GM18520 (cell line): Measurements from ENCODE around the gene TRPT1.

Source experiments
- ATAC-seq: cut with Tn5 transposase; IDR thresholded peaks from one replicate; pipeline ENCODE4 v1.9.1; 2021; ENCODE audit not compliant: unreplicated experiment

TRPT1 gene

DNA sequence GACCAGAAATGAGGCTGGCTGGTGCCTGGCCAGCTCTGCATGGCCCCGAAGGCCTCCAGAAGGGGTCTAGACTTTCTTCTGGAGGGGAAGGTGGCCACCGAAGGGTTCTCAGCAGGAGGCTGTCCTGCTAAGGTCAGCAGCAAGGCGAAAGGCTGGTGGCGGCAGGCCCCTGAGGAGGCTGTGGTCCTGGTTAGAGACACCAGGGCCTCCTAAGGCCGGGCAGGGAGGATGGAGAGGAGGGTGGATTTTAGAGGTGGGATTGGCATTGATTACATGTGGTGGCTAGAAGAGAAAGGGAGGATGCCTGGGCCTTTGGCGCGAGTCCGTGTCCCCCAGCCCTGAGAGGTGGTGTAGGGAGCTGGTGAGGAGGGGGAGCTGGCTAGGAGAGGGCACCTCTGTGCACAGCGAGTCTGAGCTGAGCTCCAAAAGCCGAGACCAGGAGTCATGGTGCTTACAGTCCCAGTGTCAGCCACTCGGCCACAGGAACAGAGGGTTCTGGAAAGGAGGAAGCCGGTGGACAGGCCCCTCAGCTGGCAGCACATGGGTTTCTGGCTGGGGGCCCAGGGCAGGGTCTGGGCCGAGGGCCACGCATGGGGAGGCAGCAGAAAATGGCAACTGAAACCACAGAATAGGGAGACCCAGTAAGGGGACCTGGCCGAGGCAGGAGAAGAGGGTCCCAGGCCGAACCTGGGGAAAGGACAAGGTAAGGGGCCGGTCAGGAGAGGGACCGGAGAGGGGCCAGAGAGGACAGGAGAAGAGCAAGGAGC, 17.0 kb downstream of the TRPT1 start:
- ATAC-seq: no peak

DNA sequence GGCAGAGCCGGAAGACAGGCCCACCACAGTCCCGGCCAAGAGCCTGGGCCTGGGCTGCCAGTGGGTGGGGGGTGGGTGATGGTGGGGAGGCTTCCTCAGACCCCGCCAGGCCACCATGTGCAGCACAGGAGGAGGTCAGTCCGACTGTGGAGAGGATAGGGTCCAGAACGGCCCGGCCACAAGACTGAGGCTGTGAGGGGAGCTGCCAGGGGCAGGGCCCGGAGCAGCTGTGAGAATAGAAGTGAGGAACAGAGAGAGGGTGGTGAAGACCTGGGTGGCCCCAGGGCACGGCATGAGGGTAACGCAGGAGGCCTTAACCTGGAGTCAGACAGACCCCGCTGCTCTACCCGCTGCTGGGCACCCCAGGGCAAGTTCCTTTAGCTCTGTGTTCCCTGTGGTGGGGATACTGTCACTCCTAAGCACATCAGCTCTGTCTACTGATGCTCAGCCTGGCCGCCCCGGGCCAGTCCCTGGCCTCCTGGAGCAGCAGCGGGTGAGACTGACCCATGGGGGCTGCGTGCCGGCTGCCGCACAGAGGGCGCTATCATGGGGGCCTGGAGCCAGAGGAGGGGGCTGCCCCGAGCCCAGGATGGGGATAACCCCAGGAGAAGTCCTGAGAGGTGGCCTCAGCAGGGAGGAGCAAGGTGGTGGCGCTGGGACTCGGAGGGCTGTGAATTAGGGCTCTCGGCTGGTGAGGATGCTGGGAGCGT, 17.7 kb downstream of the TRPT1 start:
- no peak for ATAC-seq

DNA sequence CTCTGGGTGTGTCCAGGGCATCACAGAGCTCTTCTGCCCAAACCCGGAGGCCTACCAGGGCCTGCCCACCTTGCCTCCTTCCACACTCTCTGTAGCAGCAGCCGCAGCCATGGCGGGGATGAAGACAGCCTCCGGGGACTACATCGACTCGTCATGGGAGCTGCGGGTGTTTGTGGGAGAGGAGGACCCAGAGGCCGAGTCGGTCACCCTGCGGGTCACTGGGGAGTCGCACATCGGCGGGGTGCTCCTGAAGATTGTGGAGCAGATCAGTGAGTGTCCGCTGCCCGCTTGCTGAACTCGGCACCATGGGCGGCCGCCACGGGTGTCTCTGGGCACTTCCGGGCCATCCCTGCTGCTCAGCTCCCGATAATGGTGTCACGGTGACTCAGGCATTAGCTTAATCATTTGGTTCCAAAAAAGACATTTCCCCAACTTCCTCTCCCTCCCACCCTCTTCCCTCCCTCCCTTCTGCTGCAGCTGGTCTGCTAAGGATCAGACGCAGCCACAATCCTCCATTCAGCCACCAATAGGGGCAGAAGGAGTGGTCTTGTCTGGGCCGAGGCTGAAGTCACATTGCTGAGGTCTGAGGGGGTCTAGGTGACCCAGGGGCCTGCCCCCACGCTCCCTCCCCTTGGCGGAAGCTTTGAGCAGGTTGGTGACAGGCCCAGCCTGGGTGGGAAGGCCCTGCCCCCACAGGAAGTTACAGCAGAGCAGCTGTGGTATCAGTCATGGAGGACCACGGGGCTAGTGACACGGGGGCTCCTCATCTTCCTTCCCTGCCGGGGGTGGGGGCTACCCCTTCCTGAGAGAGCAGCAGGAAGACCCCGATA, 18.5 kb downstream of the TRPT1 start:
- peak; percentile 47 for ATAC-seq

DNA sequence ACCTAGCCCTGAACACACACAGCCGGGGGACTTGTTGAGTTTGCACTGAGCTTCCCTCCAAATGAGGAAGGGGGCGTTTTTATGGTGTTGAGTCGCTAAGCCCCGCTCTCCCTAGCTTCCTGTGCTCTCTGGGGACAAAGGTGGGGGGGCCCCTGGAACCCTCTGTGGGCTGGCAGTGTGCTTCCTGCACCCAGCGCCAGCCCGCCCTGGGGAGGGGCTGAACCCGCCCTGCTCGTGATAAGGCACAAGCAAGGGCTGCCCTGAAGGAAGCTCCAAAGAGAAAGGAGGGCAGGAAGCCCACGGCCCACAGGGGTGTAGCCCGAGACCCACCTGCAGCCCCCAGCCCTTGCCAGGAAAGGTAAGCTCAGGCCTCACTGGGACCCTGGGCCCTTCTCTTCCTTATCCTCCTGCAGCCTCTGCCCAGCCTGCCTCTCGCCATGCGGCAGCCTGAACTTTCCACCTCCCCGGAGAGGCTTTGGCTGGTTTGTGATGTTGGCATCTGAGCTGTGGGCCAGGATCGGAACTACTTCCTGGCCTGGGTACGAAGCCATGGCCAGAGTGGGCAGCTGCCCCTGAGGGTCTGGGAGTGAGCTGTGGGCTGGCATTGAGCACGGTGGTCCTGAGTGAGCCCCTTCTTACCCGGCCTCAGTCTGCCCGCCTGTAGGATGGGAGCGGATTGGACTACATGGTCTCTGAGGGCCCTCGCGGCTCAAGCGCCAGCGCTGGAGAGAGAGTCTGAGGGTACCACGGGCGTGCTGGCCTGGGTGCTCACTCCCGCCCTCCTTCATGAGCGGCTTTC, 19.3 kb downstream of the TRPT1 start, which contains the start of gene FERMT3:
Gene FERMT3, plus strand, starts transcription at position 265 of the 799 bp plus-strand sequence. CDS start 644 bp downstream, outside the sequence.
- no peak for ATAC-seq

DNA sequence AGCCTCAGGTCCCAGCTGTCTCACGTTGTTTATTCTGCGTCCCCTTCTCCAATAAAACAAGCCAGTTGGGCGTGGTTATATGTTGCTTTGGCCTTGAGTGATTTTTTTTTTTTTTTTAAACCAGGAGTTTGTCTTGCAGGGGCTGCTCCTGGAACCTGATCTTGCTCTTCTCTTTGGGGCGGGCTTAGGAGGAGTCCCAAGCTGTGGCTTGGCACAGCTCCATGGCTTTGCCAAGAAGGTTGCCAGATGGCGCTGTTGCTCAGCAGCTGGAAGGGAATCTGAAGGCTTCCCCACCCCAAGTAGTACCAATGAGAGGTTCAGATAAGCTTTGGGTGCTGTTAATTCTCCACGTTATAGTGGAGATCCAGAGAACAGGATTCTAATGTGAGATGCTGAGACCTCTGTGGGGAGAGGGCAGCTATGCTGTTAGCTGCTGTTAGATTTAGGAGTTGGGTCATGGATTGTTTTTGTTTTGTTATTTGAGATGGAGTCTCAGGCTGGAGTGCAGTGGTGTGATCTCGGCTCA, 21.5 kb downstream of the TRPT1 start:
- ATAC-seq: no peak

DNA sequence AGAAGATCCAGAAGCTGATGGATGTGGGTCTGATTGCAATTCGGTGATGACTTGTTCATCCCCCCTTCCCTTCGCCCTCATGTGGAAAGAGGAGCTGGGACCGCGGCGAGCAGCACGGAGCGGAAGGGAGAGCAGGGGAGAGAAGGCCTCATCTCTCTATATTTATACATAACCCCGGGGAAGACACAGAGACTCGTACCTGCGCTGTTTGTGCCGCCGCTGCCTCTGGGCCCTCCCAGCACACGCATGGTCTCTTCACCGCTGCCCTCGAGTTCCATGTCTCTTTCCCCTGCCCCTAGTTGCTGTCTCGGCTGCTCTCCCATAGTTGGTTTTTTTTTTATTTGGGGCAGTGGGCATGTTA, 21.9 kb downstream of the TRPT1 start:
- ATAC-seq: no peak

DNA sequence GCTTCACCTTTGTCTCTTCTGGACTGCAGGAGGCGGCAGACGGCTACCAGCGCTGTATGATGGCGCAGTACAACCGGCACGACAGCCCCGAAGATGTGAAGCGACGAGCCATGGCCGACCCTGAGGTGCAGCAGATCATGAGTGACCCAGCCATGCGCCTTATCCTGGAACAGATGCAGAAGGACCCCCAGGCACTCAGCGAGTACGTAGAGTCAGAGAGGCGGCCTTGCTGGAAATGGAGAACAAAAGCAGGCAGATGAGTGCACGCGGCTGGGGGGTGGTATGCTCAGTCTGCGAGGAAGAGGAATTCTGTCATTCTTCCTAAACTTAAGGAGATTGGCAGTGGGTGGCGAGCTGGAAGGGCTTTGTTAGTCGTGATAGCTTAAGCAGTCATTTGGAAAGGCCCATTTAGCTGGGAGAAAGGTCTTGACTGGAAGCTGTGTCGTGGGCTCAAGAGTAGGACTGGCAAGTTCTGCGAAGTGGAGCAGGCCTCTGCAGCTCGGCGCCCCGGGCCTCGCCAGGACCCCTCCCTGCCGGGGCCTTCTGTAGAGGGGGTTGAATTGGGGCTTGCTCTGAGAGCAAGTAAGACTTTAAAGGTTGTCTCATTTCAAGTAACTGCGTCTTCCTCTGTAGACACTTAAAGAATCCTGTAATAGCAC, 22.4 kb downstream of the TRPT1 start:
- ATAC-seq: no peak

DNA sequence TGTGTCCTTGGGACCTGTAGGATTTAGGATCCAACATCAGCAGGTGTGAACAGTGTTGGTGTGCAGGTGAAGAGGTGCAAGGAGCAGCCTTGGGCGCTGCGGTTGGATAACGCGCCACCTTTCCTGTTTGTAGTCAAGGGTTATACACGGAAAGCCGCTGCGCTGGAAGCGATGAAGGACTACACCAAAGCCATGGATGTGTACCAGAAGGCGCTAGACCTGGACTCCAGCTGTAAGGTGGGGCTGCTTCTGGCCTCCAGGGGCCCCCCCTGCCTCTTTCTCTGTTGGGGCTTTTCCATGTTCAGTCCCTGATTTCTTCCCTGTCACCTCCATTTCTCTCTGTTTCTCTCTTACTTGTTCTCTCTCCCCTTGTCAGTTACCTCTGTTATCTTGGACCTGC, 23.0 kb downstream of the TRPT1 start:
- no peak for ATAC-seq

DNA sequence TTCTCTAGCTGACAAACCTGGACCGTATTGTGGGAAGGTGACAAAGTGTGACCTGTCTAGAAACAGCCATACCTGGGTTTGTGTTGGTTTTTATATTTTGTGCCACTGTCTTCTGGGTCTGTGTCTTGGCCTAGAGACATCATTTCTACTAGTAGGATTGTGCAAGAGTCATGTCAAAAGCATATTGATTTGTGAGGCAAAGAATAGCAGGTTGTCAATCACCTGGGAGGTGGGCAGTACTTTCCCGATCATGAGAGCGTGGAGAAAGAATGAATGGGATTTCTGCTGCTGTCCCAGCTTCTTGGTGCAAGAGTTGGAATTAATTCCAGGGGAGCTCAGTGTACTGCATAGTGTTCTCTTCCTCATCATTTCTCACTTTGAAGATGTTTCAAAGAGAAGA, 24.4 kb downstream of the TRPT1 start:
- no peak for ATAC-seq

DNA sequence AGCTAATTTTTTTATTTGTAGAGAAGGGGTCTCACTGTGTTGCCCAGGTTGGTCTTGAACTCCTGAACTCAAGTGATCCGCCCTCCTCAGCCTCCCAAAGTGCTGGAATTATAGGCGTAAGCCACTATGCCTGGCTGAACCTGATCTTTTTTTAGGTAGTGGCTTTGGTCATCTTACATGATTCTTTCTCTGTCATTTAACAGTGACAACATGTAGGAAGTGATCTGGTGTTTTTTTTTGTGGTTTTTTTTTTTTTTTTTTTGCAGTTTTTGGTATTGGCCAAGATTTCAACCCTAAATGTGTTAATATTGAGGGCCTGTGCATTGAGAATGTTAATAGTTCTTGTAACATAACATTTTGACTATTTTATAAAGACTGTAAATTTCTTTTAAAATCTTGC, 27.5 kb downstream of the TRPT1 start:
- no peak for ATAC-seq

DNA sequence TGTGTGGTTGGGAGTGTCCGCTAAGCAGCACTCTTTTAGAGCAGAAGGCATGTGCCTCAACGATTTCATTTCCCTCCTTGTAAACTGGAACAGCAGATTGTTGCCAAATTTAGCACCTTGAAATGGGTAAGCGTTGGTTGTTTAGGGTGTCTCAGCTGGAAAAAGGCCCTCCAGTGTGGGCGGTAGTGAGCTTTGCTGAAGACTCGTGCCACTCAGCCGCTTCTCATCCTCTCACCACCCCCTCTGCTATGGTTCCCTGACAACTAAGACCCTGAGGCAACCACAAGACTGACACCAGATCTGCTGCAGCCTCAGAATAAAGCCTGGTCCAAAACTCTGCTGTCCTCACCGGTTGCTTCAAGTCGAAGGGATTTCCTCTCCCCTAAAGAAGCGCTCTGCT, 29.4 kb downstream of the TRPT1 start:
- ATAC-seq: no peak

DNA sequence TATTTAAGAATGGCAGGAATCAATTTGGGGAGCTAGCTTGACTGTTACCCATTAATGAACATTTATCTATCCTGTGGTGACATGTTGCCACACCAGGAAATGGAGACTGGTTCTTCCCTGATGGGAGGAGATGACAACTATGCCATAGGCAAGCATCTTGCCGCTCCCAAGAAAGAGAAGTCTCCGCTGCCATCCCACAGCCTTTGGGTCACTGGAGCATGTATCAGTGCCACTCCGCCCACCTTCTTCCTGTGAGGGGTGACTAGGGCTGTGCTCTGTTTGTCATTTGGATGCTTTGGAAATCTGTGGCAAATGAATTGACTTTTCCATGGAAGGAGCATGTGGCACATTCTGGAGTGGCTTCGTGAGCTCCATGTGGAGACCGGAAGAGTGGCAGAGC, 33.6 kb downstream of the TRPT1 start:
- no peak for ATAC-seq

DNA sequence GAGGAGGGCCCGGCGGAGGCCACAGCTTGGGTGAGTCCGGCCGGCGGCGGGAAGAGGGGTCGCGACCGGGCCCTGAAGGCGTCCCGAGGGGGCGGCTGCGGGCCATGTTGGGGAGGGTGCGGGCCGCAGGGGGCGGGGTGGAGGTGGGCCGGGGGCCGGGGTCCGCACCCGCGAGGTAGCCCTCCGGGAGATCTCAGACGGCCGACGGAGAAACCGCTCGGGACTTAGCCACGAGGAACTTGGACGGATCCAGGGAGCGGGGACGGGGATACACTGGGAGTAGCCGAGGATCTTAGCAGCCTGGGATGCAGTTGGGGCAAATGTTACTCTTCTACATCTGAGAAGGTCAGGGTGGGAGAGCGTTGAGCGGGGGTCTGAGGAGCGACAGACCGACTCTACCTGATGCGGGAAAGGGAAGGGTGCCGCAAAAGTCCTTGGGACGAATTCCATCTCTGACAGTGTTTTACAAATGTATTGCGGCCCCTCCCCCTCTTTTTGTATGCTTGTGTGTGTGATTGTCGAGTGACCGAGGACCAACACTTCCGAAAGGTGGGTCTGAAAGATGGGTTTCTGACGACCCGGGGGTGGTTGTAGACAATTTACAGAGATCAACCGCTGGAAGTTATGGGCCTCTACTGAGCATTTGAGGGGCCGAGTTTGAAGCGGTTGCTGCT, 39.4 kb downstream of the TRPT1 start:
- ATAC-seq: no peak

DNA sequence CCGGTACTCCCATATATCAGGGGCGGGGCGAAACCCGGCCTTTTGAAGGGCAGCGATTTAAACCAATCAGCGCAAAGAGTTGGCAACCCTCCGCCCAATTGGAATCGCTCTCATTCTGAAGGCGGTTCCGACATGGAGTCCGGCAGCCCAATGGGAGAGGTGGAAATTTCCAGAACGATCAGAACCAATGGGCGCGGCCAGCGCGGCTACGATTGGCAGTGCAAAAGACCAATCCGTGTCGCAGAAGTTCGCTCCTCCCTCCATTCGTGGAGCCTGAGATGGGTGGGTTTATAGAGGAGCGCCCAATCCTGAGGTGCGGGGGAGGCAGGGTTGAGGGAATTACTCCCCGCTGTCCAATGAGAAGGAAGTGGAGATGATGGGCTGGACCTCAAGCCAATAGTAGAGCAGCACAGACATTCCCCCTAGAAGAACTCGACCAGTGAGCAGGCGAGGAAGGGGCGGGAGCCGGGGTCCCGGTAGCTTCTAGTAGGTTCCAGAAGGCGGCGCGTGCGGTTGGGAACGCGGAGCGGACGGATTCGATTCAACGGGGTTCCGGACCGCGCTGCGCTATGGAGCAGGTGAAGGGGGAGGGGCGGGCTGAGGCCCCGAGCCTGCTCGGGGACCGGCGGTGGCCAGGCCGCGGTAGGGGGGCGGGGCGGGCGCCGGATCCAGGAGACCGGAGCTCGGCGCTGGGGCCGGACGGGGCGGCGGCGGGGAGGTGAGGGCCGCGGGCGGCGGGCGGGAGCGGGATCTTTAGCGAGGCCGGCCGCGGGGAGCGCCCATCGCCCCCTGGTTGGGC, 40.1 kb downstream of the TRPT1 start, which contains the start of gene STIP1:
Gene STIP1, plus strand, starts transcription at position 479 of the 799 bp plus-strand sequence. Its CDS starts 91 bp downstream, at position 570.
- peak; percentile 84 for ATAC-seq

DNA sequence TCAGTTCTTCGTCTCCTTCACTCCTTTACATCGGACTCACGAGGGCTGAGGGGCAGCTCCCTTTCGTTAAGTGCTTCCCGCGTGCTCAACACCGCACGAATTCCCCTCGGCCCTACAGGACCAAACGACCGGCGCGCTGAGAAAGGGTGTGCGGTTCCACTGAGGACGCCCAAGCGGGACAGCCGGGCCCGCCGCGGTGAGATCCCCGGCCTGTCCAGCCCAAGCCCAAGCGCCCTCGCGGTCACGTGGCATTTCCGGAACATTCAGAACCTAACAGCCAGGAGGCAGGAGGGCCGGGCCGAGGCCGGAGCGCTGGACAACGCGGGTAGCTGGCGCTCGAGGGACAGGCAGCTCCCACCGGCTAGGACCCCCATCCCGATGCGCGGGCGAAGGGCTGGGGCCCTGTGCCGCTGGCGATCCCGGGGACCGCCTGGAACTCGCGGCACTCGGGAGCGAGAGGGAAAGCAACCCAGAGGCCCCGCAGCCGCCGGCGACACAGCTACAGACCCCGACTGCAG, 40.8 kb downstream of the TRPT1 start:
- peak; percentile 17 for ATAC-seq

DNA sequence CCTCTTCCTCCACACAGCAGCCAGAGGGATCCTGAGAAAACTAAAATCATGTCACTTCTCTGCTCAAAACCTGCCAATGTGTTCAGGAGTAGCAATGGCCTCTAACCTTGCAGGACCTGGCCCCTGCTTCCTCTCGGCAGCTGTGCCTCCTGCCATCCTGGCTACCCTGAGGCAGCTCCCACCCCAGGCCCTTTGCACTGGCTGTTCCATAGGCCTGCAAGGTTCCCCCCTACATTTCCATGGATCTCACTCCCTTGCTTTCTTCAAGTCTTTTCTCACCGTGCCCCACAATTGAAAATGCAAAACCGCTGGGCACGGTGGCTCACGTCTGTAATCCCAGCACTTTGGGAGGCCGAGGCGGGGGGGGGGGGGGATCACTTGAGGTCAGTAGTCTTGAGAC, 42.1 kb downstream of the TRPT1 start:
- no peak for ATAC-seq

DNA sequence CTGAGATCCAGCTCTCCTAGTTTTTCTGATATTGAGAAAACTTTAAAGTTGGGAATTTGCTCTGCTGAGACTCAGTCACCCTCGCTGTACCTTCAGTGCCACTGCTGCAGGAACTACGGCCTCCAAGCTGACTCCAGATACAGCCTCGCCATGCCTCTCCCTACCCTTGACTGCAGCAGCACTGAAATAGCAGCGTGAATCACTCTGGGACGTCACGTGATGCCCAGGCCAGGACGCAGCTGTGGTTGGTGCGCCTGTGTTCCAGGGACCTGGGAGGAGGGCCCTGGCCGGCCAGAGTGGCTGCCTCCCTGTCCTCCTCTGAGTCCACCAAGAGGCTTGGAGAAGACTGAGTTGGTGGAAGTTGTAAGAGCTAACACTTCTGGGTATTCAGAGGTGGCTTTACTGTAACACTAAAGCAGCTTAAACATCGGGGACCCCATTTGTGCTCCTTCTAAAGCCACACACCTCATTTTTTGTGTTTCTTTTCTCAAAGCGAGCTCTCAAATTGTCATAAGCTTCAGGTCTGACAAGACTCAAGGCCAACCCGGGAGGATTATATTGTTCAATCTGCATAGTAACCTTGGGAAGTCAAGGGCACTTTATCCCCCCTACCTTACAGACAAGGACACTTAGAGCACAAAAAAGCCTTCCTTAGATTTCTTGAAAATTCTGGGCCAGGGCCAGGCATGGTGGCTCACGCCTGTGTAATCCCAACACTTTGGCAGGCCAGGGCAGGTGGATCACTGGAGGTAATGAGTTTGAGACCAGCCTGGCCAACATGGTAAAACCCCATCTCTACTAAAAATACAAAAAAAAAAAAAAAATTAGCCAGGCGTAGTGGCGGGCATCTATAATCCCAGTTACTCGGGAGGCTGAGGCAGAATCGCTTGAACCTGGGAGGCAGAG, 44.2 kb downstream of the TRPT1 start:
- no peak for ATAC-seq
